GM12801 (cell line): ENCODE results near the gene NSD2.

Experiments used
- TF ChIP-seq, protein P1 (sequence below): IDR thresholded peaks from one replicate; pipeline ENCODE4 v1.5.1; 2011; ENCODE audit warnings: control low read depth; ENCODE audit not compliant: insufficient read length; ENCODE audit errors: extremely low read depth

The NSD2 gene

GRCh38 chr4:1953335-1953734 lies 82.1 kb downstream of the NSD2 start:
- TF ChIP-seq, protein P1, sequence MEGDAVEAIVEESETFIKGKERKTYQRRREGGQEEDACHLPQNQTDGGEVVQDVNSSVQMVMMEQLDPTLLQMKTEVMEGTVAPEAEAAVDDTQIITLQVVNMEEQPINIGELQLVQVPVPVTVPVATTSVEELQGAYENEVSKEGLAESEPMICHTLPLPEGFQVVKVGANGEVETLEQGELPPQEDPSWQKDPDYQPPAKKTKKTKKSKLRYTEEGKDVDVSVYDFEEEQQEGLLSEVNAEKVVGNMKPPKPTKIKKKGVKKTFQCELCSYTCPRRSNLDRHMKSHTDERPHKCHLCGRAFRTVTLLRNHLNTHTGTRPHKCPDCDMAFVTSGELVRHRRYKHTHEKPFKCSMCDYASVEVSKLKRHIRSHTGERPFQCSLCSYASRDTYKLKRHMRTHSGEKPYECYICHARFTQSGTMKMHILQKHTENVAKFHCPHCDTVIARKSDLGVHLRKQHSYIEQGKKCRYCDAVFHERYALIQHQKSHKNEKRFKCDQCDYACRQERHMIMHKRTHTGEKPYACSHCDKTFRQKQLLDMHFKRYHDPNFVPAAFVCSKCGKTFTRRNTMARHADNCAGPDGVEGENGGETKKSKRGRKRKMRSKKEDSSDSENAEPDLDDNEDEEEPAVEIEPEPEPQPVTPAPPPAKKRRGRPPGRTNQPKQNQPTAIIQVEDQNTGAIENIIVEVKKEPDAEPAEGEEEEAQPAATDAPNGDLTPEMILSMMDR = no peak

DNA sequence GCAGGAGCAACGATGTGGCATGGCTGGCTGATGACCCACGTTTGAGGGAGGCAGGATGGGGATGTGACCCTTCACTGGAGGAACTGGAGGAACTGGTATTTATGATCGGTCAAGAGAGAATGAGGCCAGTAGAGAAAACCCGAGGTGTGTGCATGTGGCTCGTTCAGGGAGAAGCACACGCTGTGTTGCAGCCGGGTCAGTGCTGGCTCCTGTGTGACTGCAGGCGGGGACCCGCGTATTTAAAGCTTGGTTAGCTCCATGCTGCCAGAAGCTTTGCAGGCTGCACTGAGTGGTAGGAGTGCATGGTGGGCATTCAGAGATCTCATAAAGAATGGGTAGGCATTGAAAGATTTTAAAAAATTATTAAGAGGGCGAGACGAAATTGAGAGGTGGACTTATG lies 85.4 kb downstream of the NSD2 start:
- TF ChIP-seq, protein P1 = no peak

DNA sequence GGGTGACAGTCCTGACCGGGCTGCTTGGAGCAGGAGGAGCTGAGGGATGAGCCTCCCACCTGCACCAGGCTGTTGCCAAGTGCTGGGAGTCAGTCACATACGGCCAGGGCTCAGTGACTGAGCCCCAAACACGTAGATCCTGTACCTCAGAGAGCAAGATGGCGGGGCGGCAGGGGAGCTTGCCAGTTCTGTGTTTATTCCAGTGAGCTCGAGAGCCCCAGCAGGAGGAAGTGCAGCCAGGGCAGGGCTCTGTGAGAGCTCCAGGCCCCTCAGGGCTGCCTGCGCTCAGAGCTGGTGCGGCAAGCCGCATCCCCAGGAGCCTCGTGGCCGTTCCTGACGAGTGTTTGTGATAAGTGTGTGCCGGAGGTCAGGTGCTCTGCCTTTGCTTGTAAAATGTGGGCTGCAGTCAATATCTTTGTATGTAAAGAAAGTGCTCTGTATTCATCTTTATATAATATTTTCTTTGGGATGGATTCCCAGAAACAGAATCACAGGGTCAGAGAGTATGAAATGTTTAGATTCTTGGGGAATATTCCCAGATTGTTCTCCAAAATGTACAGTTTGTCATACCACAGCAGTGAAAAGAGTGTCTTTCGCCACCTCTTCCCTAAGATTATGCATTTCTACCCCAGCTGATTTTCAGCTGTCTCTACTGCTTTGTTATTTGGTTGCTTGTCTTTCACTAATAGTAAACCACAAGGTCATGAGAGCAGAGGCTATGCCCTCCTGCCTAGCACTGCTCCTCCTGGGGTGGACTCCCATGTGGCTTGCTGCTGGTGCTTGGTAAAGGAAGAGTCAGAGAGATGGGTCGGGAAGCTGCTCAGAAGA lies 87.3 kb downstream of the NSD2 start:
- TF ChIP-seq, protein P1 = no peak

- TF ChIP-seq, protein P1 = no peak
Observed at GRCh38 chr4:1959104-1959384, 87.9 kb downstream of the NSD2 start.

GRCh38 chr4:1960170-1960825 lies 89.1 kb downstream of the NSD2 start:
- TF ChIP-seq, protein P1 = no peak

GRCh38 chr4:1961038-1961437 lies 89.8 kb downstream of the NSD2 start:
- TF ChIP-seq, protein P1 = no peak

GRCh38 chr4:1961563-1961962 lies 90.4 kb downstream of the NSD2 start:
- TF ChIP-seq, protein P1 = no peak
